AG04450 (cell line): ENCODE results near the gene DLX6. TPM values are rescaled to one million over a fixed set of nuclear protein-coding genes. Genes with fewer than 3 reads are reported as not detected.

Experiments used
- CTCF ChIA-PET: fragments of 300-600, 350-600 bp; formaldehyde crosslinking; extraction: SDS; loops from one replicate; lab custom pipeline; 2022; ENCODE audit warnings: antibody characterized with exemption, inconsistent platforms; lab: Charles Lee
- POLR2A ChIA-PET: fragments of 350-600 bp; formaldehyde crosslinking; extraction: SDS; loops from one replicate; lab custom pipeline; 2021; ENCODE audit warnings: antibody characterized with exemption, inconsistent platforms; lab: Yijun Ruan, JAX
- DNase-seq: peaks from one replicate; pipeline ENCODE4 v3.0.0-alpha.2; 2011; ENCODE audit warnings: low read depth, low spot score
- H3K27ac ChIP-seq: one replicate; pipeline ENCODE4 v1.5.1; 2012; ENCODE audit warnings: low read depth, low read length, control low read depth
- H3K27me3 ChIP-seq: one replicate; pipeline ENCODE4 v1.6.0; 2012; ENCODE audit warnings: low read length; ENCODE audit not compliant: control insufficient read depth, insufficient read depth
- H3K4me3 ChIP-seq: 2 replicates; pipeline ENCODE4 v1.5.1; 2011; ENCODE audit warnings: mild to moderate bottlenecking, low read depth, low read length, control low read depth
- H3K9me3 ChIP-seq: 2 replicates; pipeline ENCODE4 v1.5.1; 2012; ENCODE audit warnings: low read length; ENCODE audit not compliant: control insufficient read depth, insufficient read depth
- polyA plus RNA-seq: library from polyadenylated mRNA; depleted of rRNA; stranded (reverse); fragments of >200 nt; gene quantifications from 2 replicates; pipeline ENCODE4 v1.2.3, GENCODE V29; 2011
- TF ChIP-seq, protein P1 (sequence below): IDR thresholded peaks from 2 replicates; pipeline ENCODE4 v1.5.1; 2011; ENCODE audit warnings: low read depth, low read length, control low read depth, inconsistent platforms

DLX6 gene
- polyA plus RNA-seq, 1 experiment: not detected

- ChIA-PET POLR2A (no interaction called here), CTCF (interaction anchor here (1.9 kb wide), 1 partner anchor 14 kb away, joined by 7 read pairs; no protein-coding TSS in a partner anchor)
- Histone ChIP-seq H3K27ac (no peak overlapping the region), H3K9me3 (no peaks in the 10 kb centered on the region; the same call in 1 of the 2 replicates), H3K4me3 (no peak overlapping the region), H3K27me3 (peaks cover 82% of the 10 kb centered on the region)
- DNase-seq: no peak
- TF ChIP-seq, protein P1, sequence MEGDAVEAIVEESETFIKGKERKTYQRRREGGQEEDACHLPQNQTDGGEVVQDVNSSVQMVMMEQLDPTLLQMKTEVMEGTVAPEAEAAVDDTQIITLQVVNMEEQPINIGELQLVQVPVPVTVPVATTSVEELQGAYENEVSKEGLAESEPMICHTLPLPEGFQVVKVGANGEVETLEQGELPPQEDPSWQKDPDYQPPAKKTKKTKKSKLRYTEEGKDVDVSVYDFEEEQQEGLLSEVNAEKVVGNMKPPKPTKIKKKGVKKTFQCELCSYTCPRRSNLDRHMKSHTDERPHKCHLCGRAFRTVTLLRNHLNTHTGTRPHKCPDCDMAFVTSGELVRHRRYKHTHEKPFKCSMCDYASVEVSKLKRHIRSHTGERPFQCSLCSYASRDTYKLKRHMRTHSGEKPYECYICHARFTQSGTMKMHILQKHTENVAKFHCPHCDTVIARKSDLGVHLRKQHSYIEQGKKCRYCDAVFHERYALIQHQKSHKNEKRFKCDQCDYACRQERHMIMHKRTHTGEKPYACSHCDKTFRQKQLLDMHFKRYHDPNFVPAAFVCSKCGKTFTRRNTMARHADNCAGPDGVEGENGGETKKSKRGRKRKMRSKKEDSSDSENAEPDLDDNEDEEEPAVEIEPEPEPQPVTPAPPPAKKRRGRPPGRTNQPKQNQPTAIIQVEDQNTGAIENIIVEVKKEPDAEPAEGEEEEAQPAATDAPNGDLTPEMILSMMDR: no peak
Observed at GRCh38 chr7:97013845-97014134, 8.4 kb downstream of the DLX6 start.

GRCh38 chr7:97014145-97014750, 8.9 kb downstream of the DLX6 start:
- Histone ChIP-seq H3K4me3 (no peak overlapping the region), H3K27me3 (peaks cover 86% of the 10 kb centered on the region), H3K9me3 (no peaks in the 10 kb centered on the region; the same call in 1 of the 2 replicates), H3K27ac (no peak overlapping the region)
- TF ChIP-seq, protein P1: no peak
- CTCF ChIA-PET: interaction anchor here (1.9 kb wide), 1 partner anchor 13 kb away, joined by 7 read pairs; no protein-coding TSS in a partner anchor
- DNase-seq: no peak
- POLR2A ChIA-PET: no interaction called here

- no peak overlapping the region for H3K4me3 ChIP-seq
- DNase-seq: no peak
- ChIA-PET POLR2A (no interaction called here), CTCF (interaction anchor here (0.6 to 1.4 kb wide), 2 partner anchors 12 to 64 kb away, joined by 3 to 4 read pairs; no protein-coding TSS in a partner anchor)
- H3K27me3 ChIP-seq: peaks cover 87% of the 10 kb centered on the region
- no peaks in the 10 kb centered on the region; the same call in 1 of the 2 replicates for H3K9me3 ChIP-seq
- no peak overlapping the region for H3K27ac ChIP-seq
- TF ChIP-seq, protein P1: no peak
Observed at GRCh38 chr7:97015279-97015678, 9.9 kb downstream of the DLX6 start.

- CTCF ChIA-PET: interaction anchor here (0.6 to 1.4 kb wide), 2 partner anchors 12 to 64 kb away, joined by 3 to 4 read pairs; no protein-coding TSS in a partner anchor
- TF ChIP-seq, protein P1: no peak
- no peak overlapping the region for H3K27ac ChIP-seq
Observed at GRCh38 chr7:97015756-97016380, 10.5 kb downstream of the DLX6 start.

More at GRCh38 chr7:97015756-97016380, 10.5 kb downstream of the DLX6 start:
- POLR2A ChIA-PET: no interaction called here
- H3K27me3 ChIP-seq: peaks cover 92% of the 10 kb centered on the region
- peaks cover 3% of the 10 kb centered on the region; the same call in 1 of the 2 replicates for H3K9me3 ChIP-seq
- H3K4me3 ChIP-seq: no peak overlapping the region
- no peak for DNase-seq
